ENCODE results near the gene KRTAP2-3.

GRCh38 chr17:41016578-41017215 lies 43.2 kb downstream of the KRTAP2-3 start:
- TF ChIP-seq CTCF (IDR thresholded peaks at IDR 0.05) (no peak), EP300 (IDR thresholded peaks at IDR 0.05) (no peak), POLR2AphosphoS5 (IDR thresholded peaks at IDR 0.05) (no peak), POLR2A (IDR thresholded peaks at IDR 0.05) (no peak)
